Subcutaneous adipose tissue (tissue), 4 donors: ENCODE data around the gene PARD3. TPM values are rescaled to one million over a fixed set of nuclear protein-coding genes. Genes with fewer than 3 reads are reported as not detected.

Source experiments
- total RNA-seq, 4 donors: library from RNA; depleted of rRNA; stranded (reverse); fragments of >200 nt; gene quantifications; one replicate each; pipeline ENCODE4 v1.1.0, GENCODE V29; 2016
- TF ChIP-seq, protein P1 (sequence below): fragments of 450-650 bp; IDR thresholded peaks from one replicate; pipeline ENCODE4 v1.5.1; 2016; ENCODE audit warnings: low read depth, mild to moderate bottlenecking, control low read depth, antibody characterized with exemption, moderate library complexity

The PARD3 gene
- total RNA-seq, 4 donors from 2014 or later, result 39.4 to 70.3 (median 45.0) TPM

DNA sequence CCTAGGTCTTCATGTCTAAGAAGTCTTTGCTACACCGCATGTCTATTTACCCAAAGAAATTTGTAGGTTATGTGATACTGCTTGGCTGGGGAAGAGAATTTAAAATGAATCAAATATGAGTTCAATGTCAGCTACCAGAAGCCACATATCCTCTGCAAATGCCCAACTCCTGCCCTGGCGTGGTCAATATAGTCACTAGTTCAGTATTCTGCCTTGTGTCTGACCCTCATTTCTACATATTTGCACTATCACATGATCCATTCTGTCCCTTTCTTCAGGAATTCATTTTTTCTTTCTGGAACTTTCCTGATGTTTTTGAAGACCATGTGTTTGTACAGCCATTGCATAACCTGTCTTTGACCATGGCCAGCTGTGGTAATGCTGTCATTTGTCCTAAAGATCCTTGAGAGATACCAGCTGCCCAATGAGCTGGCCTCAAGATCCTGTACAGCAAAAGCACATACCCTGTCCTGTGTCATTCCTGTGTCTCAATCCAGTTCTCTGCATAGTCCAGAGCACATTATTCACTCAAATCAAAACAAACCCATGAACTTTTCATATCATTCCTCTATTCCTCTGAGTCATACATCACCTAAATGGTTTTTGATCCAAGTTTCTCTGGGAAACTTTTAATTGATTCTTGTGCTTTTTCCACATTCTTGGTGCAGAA is 524.5 kb downstream of the PARD3 start:
- TF ChIP-seq, protein P1, sequence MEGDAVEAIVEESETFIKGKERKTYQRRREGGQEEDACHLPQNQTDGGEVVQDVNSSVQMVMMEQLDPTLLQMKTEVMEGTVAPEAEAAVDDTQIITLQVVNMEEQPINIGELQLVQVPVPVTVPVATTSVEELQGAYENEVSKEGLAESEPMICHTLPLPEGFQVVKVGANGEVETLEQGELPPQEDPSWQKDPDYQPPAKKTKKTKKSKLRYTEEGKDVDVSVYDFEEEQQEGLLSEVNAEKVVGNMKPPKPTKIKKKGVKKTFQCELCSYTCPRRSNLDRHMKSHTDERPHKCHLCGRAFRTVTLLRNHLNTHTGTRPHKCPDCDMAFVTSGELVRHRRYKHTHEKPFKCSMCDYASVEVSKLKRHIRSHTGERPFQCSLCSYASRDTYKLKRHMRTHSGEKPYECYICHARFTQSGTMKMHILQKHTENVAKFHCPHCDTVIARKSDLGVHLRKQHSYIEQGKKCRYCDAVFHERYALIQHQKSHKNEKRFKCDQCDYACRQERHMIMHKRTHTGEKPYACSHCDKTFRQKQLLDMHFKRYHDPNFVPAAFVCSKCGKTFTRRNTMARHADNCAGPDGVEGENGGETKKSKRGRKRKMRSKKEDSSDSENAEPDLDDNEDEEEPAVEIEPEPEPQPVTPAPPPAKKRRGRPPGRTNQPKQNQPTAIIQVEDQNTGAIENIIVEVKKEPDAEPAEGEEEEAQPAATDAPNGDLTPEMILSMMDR, result no peak

DNA sequence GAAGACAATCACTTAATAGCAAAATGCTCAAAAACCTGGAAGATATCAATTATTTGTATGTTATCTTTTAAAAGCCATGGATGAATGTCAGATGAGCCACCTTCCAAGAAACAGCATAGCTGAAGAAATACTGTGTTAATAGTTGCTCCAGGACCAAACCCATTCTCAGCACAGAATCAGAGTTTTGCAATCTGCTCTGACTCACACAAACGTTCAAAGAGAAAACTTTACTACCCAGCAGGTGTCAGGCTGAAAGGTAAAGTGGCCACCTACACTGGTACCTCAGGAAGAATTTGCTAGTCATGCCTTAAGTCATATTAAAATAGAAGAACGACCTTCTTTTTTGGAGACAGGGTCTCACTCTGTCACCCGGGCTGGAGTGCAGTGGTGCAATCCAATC is 526.5 kb downstream of the PARD3 start:
- TF ChIP-seq, protein P1, result no peak

DNA sequence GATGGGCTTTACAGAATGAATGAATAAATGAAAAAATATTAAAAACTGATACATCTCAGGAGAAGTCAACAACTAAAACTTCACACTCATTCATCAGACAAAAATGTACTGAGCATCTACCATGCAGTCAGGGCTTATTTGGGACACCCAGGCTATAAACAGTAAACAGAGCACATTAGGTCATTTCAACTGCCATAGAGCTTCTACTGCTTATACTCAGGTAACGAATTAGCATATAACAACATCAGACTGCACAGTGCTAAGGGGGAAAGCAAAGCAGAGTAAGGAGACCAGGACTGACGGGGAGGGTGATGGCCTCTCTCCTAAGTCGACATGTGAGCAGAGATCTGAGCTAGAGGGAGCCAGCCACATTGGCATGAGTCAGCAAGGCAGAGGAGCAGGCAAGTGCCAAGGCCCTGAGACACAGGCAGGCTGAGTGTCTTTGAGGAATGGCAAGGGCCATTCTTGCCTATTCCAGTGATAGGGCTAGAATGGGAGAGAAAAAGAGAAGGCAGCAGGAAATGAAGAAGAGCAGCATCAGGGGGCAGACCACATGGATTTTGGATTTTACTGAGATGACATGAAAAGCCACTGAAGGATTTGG is 528.9 kb downstream of the PARD3 start:
- TF ChIP-seq, protein P1, result no peak

DNA sequence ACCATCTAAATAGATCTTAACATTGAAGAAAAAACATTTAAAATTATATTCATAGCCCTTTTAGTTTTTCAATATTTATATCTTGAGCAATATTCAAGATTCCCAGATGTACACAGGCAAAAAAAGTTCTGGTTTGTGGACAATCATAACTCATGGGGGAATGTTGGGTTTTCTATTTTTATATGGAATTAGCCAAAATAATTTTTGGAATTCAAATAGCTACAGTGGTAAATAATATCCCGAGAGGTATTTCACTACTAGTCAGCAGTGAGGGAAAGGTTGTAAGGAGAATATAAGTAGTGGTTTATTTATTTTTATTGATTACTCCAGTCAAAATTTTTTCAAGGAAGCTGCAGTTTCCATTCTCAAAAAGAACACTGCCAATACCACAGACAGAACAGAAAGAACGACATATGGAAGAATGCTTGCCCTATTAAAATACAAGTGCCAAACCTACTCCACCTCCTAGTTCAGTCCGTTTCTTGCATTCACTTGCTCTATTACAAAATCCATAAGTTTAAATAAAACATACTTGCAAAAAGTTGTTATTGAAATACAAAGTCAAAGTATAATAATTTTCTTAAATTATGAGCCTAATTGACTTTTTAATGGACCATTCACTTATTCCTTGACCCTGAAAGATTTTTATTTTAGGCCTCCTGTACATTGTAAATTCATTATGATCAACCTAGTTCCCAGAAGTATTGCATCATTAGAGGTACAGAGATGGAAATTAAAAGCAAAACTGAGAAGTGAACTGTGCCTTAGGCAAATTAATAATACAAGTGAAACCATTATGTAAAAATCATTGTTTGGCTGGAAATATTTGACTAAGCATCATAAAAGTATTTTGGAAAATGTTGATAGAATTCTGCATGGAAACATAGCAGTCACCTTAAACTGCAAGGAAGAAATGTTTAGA is 533.2 kb downstream of the PARD3 start:
- TF ChIP-seq, protein P1, result no peak

DNA sequence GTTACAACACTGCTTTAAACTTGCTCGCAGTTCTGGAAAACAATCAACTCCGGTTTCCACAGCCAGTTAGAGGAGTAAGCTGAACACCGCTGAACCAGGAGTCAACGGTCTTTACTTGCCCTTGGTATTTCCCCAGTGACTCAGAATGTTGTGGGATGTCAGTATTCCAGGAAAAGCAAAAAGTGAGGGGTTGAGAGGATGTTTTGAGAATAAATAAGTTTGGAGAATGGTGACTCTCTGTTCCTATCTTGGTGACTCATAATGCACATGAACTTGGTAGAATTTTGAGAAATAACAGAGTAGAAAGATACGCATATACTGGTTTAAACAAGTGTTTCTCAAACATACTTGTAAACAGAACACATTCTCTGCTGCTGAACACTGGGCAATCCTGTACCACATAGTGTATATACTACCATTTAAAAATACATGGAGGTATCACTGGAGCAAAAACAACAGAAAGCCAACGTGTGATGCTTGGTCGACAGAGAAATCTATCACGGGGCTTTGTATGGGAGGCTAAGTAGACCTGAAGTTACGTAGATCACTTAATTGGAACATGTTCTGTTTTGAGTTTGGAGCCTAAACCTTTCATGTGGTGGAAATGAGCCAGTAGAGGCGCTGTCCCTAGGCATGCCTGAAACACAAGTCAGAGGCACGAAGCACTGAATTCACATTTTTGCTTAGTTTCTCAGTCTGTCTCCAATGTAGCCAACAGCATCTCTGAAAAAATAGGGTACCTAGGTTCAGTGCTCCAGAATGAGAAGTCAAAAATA is 534.3 kb downstream of the PARD3 start:
- TF ChIP-seq, protein P1, result no peak

DNA sequence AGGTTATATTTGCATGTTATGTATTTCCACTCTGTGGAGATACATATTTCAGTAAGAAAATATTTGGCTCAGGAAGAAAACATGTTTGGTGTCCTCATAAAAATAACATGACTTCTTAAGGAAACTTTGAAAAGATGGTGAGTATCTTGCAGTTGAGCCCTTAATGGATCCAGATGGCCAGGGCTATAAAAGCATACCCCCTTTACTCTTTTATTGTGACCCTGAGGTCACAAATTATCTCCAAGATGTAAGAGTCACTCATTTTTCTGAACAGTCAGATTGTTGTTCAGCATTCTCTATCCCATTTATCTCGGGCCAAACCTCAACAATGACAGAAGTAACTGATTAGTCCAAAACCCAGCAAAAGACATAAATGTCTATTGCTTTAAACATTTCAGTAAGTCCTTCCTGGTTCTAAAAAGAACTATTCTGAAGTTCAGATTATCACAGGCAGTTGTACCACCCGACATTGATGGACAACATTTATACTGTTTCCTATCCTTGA is 539.4 kb downstream of the PARD3 start:
- TF ChIP-seq, protein P1, result no peak
